ENCODE data around the gene ETDA. TPM values are rescaled to one million over a fixed set of nuclear protein-coding genes. Genes with fewer than 3 reads are reported as not detected.

ETDA gene
- total RNA-seq, 2 experiments from 2014 or later = not detected

- no peaks in the 10 kb centered on the region for H4K20me1 ChIP-seq (ENCODE audit: insufficient read depth, low read length)
- intact Hi-C loops (cut with micrococcal nuclease; ENCODE audit: unreplicated experiment) = no loop called here
- H3K36me3 ChIP-seq (ENCODE audit: insufficient read depth, low read length) = no peaks in the 10 kb centered on the region
- POLR2A ChIA-PET = no interaction called here
- BruUV-seq (replicated peaks) = no TSS peak
- CTCF ChIA-PET (ENCODE audit: unreplicated experiment) = no interaction called here
- H3K4me3 ChIP-seq (ENCODE audit: low read depth, low read length, poor library complexity, severe bottlenecking) = no peak overlapping the region
- no peak overlapping the region for H2AFZ ChIP-seq (ENCODE audit: low read length)
- TF ChIP-seq EZH2phosphoT487 (IDR thresholded peaks at IDR 0.05; ENCODE audit: borderline replicate concordance, low read depth, low read length) = no peak
- TF ChIP-seq CTCF (conservative IDR thresholded peaks at IDR 0.05; ENCODE audit: low read length) = no peak
- DNase-seq (ENCODE audit: low spot score) = no peak
- no peaks in the 10 kb centered on the region for H3K79me2 ChIP-seq (ENCODE audit: insufficient read depth, low read depth, low read length)
- H3K9me2 ChIP-seq (ENCODE audit: insufficient read depth, low read length) = no peaks in the 10 kb centered on the region
- no peaks in the 10 kb centered on the region for H3K4me1 ChIP-seq (ENCODE audit: insufficient read depth, low read length, poor library complexity, severe bottlenecking)
- no peaks in the 10 kb centered on the region for H3K9me3 ChIP-seq (ENCODE audit: low read length)
- H3K27ac ChIP-seq (ENCODE audit: low read depth, low read length, poor library complexity, severe bottlenecking) = no peak overlapping the region
- H3K4me2 ChIP-seq (ENCODE audit: low read length) = no peak overlapping the region
Observed at GRCh38 chrX:135264206-135264605, 12.3 kb downstream of the ETDA start.

GRCh38 chrX:135273162-135273561 lies 21.3 kb downstream of the ETDA start:
- Histone ChIP-seq H2AFZ (ENCODE audit: low read length) (no peak overlapping the region), H3K9me2 (ENCODE audit: insufficient read depth, low read length) (no peaks in the 10 kb centered on the region), H3K27ac (ENCODE audit: low read depth, low read length, poor library complexity, severe bottlenecking) (no peak overlapping the region), H3K79me2 (ENCODE audit: insufficient read depth, low read depth, low read length) (no peaks in the 10 kb centered on the region), H3K9me3 (ENCODE audit: low read length) (no peaks in the 10 kb centered on the region), H3K4me2 (ENCODE audit: low read length) (no peak overlapping the region), H3K4me1 (ENCODE audit: insufficient read depth, low read length, poor library complexity, severe bottlenecking) (no peaks in the 10 kb centered on the region), H3K36me3 (ENCODE audit: insufficient read depth, low read length) (no peaks in the 10 kb centered on the region), H3K4me3 (ENCODE audit: low read depth, low read length, poor library complexity, severe bottlenecking) (no peak overlapping the region), H4K20me1 (ENCODE audit: insufficient read depth, low read length) (no peaks in the 10 kb centered on the region)
- DNase-seq (ENCODE audit: low spot score) = no peak
- ChIA-PET POLR2A (no interaction called here), CTCF (ENCODE audit: unreplicated experiment) (no interaction called here)
- TF ChIP-seq CTCF (conservative IDR thresholded peaks at IDR 0.05; ENCODE audit: low read length) (no peak), EZH2phosphoT487 (IDR thresholded peaks at IDR 0.05; ENCODE audit: borderline replicate concordance, low read depth, low read length) (no peak)
- intact Hi-C loops (cut with micrococcal nuclease; ENCODE audit: unreplicated experiment) = no loop called here
- no TSS peak for BruUV-seq (replicated peaks)

GRCh38 chrX:135275973-135276372 lies 24.1 kb downstream of the ETDA start:
- BruUV-seq (replicated peaks) = no TSS peak
- POLR2A ChIA-PET = no interaction called here
- H3K4me2 ChIP-seq (ENCODE audit: low read length) = no peak overlapping the region

More at GRCh38 chrX:135275973-135276372, 24.1 kb downstream of the ETDA start:
- DNase-seq (ENCODE audit: low spot score) = no peak
- Histone ChIP-seq H3K9me2 (ENCODE audit: insufficient read depth, low read length) (no peaks in the 10 kb centered on the region), H3K79me2 (ENCODE audit: insufficient read depth, low read depth, low read length) (no peaks in the 10 kb centered on the region), H3K4me1 (ENCODE audit: insufficient read depth, low read length, poor library complexity, severe bottlenecking) (no peaks in the 10 kb centered on the region), H2AFZ (ENCODE audit: low read length) (no peak overlapping the region), H3K27ac (ENCODE audit: low read depth, low read length, poor library complexity, severe bottlenecking) (no peak overlapping the region), H4K20me1 (ENCODE audit: insufficient read depth, low read length) (no peaks in the 10 kb centered on the region), H3K9me3 (ENCODE audit: low read length) (no peaks in the 10 kb centered on the region), H3K36me3 (ENCODE audit: insufficient read depth, low read length) (no peaks in the 10 kb centered on the region), H3K4me3 (ENCODE audit: low read depth, low read length, poor library complexity, severe bottlenecking) (no peak overlapping the region)
- CTCF ChIA-PET (ENCODE audit: unreplicated experiment) = no interaction called here
- intact Hi-C loops (cut with micrococcal nuclease; ENCODE audit: unreplicated experiment) = no loop called here
- no peak for TF ChIP-seq EZH2phosphoT487 (IDR thresholded peaks at IDR 0.05; ENCODE audit: borderline replicate concordance, low read depth, low read length)
- TF ChIP-seq CTCF (conservative IDR thresholded peaks at IDR 0.05; ENCODE audit: low read length) = no peak

All from OCI-LY7 (cell line).